GM19193 (cell line): ENCODE measurements around the gene PVR.

Experiments used
- POLR2A ChIP-seq: IDR thresholded peaks from 4 replicates; pipeline ENCODE4 v1.6.1; 2011; ENCODE audit not compliant: insufficient read depth, insufficient read length; ENCODE audit errors: extremely low read depth

The PVR gene

DNA sequence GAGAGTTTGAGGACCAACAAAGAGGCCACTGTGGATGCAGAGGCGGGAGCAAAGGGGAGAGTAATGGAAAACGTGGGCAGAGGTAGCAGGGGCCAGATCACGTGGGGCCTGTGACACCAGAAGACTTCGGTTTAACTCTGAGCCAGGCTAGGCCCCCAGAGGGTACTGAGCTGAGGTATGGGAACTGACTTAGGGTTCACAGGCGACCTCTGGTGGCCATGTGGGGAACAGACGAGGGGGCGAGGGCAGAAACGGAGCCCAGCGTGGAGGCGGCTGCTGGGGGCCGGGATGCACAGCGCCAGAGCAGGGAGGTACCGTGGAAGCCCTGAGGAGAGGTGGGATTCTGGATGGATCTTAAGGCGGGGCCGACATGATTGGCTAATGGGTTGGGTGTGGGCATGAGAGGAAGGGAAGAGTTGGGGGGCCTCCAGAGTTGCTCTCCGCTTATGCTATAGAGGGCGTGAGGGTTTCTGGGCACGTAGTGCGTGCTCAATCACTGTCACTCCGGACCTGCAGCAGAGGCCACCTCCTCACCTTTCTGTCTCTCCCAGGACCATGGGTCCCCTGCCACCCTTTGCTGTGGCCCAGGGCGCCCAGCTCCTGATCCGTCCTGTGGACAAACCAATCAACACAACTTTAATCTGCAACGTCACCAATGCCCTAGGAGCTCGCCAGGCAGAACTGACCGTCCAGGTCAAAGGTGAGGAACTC lies 13.7 kb downstream of the PVR start:
- no peak for TF ChIP-seq POLR2A

DNA sequence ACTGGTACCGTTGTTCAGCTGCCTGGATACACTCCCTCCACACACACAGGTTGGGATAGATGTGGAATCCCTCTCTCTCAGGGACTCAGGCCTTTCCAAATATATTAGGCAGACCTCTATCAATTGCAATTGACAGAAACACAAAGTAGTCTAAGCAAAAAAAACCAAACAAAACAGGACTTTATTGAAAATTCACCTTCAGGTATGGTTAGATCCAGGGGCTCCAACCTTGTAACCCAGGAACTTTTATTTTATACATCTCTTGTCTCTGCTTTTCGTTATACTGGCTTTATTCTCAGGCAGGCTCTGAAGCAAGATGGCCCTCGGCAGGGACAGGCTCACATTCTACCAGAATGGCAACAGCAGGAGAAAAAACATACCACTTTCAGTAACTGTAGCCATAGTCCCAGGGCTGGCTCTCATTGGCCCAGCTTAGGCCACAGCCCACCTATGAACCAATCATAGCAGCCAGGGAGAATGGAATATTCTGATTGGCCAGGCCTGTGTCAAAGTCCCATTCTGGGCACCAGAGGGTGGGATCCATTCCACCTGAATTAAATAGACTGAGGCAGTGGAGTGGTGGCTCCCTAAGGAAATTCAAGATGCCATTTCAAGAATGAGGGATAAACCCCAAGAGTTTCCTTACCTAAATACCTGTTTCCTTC lies 14.5 kb downstream of the PVR start:
- TF ChIP-seq POLR2A: no peak

DNA sequence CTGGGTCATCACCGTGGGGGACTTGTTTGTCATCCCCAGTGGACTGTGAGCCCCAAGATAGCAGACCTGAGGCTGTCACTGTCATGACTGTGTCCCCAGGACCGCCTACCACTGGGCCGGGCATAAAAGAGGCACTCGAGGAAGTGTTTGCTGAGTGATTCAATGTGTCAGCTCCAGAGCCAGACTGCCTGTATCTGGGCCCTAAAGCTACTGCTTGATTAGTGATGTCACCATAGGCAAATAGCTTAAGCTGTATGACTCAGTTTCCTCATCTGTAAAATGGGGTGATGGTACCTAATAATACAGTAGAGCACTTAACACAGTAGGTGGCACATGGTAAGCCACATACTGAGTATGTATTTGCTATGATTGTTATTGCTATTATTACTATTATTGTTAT lies 16.4 kb downstream of the PVR start:
- no peak for TF ChIP-seq POLR2A

DNA sequence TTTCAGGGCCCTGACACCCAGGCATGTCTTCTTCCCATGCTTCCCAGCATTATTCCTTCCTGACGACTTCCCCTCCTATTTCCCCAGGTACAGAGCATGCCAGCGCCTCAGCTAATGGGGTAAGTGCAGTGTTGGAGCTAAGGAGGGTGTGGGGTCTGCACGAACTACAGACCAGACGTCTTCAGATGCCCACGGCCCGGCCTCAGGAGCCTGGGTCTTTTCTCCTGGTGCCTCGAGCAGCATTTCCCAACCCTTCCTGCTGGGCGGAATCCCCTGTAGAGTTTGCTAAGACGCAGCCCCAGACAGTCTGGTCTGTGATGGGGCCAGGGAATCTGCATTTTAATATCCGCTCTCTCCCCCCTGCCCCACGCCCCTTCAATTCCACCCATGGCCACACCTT lies 17.5 kb downstream of the PVR start:
- TF ChIP-seq POLR2A: no peak

DNA sequence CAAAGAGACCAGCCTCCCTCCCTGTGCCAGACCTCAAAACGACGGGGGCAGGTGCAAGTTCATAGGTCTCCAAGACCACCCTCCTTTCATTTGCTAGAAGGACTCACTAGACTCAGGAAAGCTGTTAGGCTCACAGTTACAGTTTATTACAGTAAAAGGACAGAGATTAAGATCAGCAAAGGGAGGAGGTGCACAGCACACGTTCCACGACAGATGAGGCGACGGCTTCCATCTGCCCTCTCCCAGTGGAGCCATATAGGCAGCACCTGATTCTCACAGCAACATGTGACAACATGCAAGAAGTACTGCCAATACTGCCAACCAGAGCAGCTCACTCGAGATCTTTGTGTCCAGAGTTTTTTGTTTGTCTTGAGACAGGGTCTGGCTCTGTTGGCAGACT lies 18.2 kb downstream of the PVR start:
- TF ChIP-seq POLR2A: no peak

DNA sequence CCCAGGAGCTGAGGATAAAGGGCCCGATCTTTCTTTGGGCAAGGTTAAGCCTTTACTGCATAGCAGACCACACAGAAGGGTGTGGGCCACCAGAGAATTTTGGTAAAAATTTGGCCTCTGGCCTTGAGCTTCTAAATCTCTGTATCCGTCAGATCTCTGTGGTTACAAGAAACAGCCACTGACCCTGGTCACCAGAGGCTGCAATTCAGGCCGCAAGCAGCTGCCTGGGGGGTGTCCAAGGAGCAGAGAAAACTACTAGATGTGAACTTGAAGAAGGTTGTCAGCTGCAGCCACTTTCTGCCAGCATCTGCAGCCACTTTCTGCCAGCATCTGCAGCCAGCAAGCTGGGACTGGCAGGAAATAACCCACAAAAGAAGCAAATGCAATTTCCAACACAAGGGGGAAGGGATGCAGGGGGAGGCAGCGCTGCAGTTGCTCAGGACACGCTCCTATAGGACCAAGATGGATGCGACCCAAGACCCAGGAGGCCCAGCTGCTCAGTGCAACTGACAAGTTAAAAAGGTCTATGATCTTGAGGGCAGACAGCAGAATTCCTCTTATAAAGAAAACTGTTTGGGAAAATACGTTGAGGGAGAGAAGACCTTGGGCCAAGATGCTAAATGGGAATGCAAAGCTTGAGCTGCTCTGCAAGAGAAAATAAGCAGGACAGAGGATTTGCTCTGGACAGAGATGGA lies 19.1 kb downstream of the PVR start:
- no peak for TF ChIP-seq POLR2A

DNA sequence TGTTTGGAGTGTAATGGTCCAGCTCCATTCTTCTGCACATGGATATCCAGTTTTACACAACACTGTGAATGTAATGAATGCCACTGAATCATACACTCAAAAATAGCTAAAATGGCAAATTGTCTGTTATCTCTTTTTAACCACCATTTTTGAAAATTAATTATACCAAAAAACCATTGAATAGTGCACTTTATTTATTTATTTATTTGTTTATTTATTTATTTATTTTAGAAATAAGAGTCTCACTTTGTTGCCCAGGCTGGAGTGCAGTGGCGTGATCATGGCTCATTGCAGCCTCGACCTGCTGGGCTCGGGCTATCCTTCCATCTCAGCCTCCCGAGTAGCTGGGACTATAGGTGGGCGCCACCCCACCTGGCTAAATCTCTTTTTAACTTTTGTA lies 20.3 kb downstream of the PVR start:
- no peak for TF ChIP-seq POLR2A

DNA sequence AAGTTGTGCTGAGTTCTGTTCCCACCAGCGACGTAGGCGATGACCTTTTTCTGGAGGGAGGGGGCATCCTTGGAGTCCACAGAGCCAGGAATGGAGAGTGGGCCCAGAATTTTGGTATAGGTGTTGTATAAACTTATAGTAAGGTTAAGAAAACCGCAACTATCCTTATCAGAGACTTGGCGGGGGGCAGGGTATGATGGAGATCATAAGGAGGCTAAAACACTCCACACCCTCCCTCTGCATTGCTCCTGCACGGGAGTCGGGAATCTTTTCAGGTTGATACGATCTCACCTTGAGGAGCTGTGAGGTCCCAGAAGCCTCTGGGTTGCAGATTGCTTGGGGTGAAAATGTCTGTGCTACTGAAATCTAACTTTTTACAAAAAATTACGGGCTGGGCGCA lies 21.3 kb downstream of the PVR start:
- TF ChIP-seq POLR2A: no peak

DNA sequence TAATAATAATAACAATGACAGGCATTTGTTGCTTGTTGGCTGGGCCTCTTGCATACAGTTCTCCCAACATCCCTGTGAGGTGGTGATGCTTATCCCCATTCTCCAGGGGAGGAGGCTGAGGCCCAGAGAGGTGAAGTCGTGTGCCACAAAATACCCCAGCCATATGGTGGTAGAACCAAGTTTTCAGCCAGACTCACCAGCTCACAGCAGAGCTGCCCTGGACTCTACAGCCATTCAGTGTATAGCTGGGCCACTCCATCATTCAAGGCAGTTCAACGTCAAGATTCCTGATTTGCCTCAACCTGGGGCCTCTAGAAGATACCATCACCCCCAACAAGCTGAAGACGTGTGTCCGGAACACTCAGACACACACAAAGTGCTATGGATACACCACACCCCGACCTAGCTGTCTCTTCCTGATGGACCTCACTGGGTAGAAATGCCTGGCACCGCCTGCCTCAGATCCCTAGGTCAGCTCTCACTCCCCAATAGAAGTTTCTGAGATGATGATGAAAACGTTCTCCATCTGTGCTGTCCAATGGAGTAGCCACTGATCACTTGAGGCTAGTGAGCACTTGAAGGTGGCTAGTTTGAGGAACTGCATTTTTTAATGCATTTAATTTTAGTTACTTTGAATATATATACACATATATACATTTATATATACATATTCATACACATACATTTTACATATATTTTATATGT lies 23.3 kb downstream of the PVR start:
- no peak for TF ChIP-seq POLR2A

DNA sequence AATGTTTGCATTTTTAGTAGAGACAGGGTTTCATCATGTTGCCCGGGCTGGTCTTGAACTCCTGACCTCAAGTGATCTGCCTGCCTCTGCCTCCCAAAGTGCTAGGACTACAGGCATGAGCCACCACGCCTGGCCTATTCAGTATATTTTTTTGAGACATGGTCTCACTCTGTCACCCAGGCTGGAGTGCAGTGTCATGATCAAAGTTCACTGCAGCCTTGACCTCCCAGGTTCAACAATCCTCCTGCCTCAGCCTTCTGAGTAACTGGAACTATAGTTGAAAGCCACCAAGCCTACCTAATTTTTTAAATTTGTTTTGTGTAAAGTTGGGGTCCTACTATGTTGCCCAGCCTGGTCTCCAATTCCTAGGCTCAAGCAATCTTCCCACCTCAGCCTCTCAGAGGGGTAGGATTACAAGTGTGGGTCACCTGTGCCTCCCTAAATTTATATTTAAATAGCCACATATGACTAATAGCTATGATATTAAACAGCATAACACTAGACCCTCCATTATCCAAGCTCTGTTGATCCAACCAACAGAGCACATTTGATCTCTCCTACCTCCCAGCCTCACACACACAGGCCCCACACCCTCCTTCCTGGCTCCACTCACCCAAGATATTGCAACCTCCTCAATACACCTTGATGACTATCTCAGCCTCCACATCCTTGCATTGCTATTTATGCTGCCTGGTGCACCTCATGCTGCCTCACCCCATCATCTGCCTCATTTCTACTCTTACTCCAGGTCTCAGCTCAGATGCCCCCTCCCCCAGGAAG lies 25.5 kb downstream of the PVR start:
- TF ChIP-seq POLR2A: no peak

DNA sequence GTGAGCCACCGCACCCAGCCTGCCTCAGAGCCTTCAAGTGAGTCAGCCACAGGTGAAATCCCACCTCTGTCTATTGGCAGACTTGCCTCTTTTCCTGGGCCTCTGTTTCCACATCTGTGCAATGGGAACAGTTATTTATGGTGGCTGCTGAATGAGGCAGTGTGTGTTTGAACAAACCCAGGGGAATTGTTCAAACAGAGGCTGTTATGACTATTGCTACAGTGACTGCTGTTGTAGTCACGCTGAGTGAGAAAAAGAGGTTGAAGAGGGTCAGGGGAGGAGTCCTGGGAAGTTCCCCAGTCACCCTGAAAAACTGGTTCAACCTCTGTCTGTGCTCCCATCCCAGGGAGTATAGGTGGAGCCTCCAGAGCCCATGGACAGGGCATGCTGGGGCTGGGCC lies 27.7 kb downstream of the PVR start, which contains the start of gene CEACAM19:
Gene CEACAM19 (plus strand): TSS at position 83 of the 400 bp plus-strand sequence. CDS start 450 bp downstream, outside the sequence.
- no peak for TF ChIP-seq POLR2A

DNA sequence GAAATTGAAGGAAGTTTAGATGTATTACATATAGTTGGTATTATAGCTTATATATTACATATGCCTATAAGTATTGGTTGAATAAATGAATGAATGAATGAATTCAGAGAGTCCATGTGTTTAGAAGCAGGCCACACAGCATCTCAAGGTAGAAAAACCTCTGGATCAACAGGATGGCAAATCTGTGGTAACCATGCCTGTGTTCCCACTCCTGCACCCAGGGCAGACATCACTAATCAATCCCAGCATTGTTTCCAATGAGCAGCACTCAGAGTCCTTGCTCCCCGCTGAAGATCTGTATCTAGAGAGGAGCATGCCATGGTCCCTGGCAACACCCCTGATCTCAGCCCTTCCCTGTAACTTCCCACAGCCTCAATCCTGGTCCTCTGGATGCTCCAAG lies 28.5 kb downstream of the PVR start:
- TF ChIP-seq POLR2A: no peak

DNA sequence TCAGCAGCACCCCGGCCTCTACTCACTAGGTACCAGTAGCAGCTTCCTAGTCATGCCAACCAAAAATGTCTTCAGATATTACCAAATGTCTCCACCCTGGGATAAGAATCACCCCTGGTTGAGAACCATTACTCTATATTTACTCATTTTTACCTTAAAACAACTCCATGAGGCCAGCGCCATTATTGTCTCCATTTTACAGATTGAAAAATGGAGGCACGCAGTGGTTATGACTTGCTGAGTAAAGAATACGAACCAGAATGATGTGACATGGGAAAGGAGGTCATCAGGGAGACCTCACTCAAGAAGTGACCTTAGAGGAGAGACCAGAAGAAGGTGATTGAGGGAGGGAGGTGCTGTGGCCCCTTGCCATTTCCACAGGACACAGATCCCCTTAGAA lies 29.8 kb downstream of the PVR start:
- no peak for TF ChIP-seq POLR2A

DNA sequence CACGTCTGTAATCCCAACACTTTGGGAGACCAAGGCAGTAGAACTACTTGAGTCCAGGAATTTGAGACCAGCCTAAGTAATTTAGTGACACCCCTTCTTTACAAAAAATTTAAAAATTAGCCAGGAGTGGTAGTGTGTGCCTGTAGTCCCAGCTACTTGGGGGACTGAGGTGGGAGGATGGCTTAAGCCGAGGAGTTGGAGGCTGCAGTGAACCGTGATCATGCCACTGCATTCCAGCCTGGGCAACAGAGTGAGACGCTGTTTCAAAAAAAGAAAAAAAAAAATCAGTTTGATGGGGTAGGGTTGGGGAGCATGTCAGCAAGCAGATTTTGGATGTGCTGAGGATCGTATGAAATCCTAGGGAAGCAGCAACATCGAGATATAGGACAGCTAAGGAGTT lies 31.8 kb downstream of the PVR start:
- no peak for TF ChIP-seq POLR2A
